GM23338 (cell line): ENCODE data around the gene NPHP1. TPM values are rescaled to one million over a fixed set of nuclear protein-coding genes. Genes with fewer than 3 reads are reported as not detected.
A peak's percentile ranks its signal among the peaks of the same experiment; 100 is the strongest.
"Not testable (repeated sequence)": the region's sequence is repeated elsewhere in the genome, so short reads cannot be mapped to it uniquely, and the experiment has no call there.

Experiments
- ATAC-seq: fragments of 200-7000 bp; cut with Tn5 transposase; 3 replicates; pipeline ENCODE4 v1.9.1; 2020
- DNase-seq: peaks from one replicate; pipeline ENCODE4 v3.0.0-alpha.2; 2015; ENCODE audit warnings: low spot score
- H2AFZ ChIP-seq: fragments of 200-600 bp; sonication (generic); 2 replicates; pipeline ENCODE4 v1.8.0; 2016; ENCODE audit warnings: antibody characterized with exemption, mild to moderate bottlenecking, moderate library complexity
- H3F3A ChIP-seq: fragments of 200-600 bp; sonication (generic); replicated peaks from 2 replicates; pipeline ENCODE4 v1.8.0; 2017; ENCODE audit warnings: antibody characterized with exemption, mixed run types, low read depth
- H3K27ac ChIP-seq: fragments of 200-600 bp; sonication (generic); 2 replicates; pipeline ENCODE4 v1.6.1; 2016; ENCODE audit warnings: low read depth
- H3K27me3 ChIP-seq: fragments of 200-600 bp; sonication (generic); 2 replicates; pipeline ENCODE4 v1.8.0; 2016; ENCODE audit warnings: mild to moderate bottlenecking, mixed run types, moderate library complexity; ENCODE audit not compliant: insufficient read depth
- H3K36me3 ChIP-seq: fragments of 200-600 bp; sonication (generic); 2 replicates; pipeline ENCODE4 v1.8.0; 2016; ENCODE audit warnings: mild to moderate bottlenecking; ENCODE audit not compliant: insufficient read depth
- H3K4me1 ChIP-seq: fragments of 200-600 bp; sonication (generic); 2 replicates; pipeline ENCODE4 v1.8.0; 2016; ENCODE audit warnings: mild to moderate bottlenecking, moderate library complexity; ENCODE audit not compliant: insufficient read depth
- H3K4me2 ChIP-seq: fragments of 200-600 bp; sonication (generic); 2 replicates; pipeline ENCODE4 v1.7.1; 2017; ENCODE audit warnings: mixed run types
- H3K4me3 ChIP-seq: fragments of 200-600 bp; sonication (generic); 2 replicates; pipeline ENCODE4 v1.6.1; 2016; ENCODE audit warnings: mixed run types
- H3K79me2 ChIP-seq: fragments of 200-600 bp; sonication (generic); replicated peaks from 2 replicates; pipeline ENCODE4 v1.8.0; 2017; ENCODE audit warnings: mild to moderate bottlenecking; ENCODE audit not compliant: insufficient read depth
- H3K9me2 ChIP-seq: fragments of 200-600 bp; sonication (generic); 2 replicates; pipeline ENCODE4 v1.8.0; 2017; ENCODE audit not compliant: insufficient read depth
- H4K20me1 ChIP-seq: fragments of 200-600 bp; sonication (generic); replicated peaks from 2 replicates; pipeline ENCODE4 v1.8.0; 2017; ENCODE audit warnings: mild to moderate bottlenecking; ENCODE audit not compliant: insufficient read depth
- H3K27ac Mint-ChIP-seq: 2 replicates; pipeline ENCODE4 v1.8.0; 2020; ENCODE audit warnings: inconsistent platforms, mild to moderate bottlenecking, moderate library complexity, mixed read lengths
- H3K27me3 Mint-ChIP-seq: 3 replicates; pipeline ENCODE4 v1.8.0; 2022; ENCODE audit warnings: low read depth, mild to moderate bottlenecking, moderate library complexity, mixed read lengths, inconsistent platforms; ENCODE audit not compliant: insufficient read depth, poor library complexity
- H3K36me3 Mint-ChIP-seq: 3 replicates; pipeline ENCODE4 v1.8.0; 2021; ENCODE audit warnings: low read depth, mild to moderate bottlenecking, inconsistent platforms, moderate library complexity, mixed read lengths
- H3K4me1 Mint-ChIP-seq: 3 replicates; pipeline ENCODE4 v1.8.0; 2020; ENCODE audit warnings: mild to moderate bottlenecking, inconsistent platforms, mixed read lengths
- H3K4me3 Mint-ChIP-seq: 3 replicates; pipeline ENCODE4 v1.8.0; 2021; ENCODE audit warnings: moderate library complexity, mild to moderate bottlenecking, inconsistent platforms, mixed read lengths
- H3K9me3 Mint-ChIP-seq: 3 replicates; pipeline ENCODE4 v1.8.0; 2020; ENCODE audit warnings: moderate library complexity, mild to moderate bottlenecking, inconsistent platforms, mixed read lengths
- ETS1 ChIP-seq: IDR thresholded peaks from 2 replicates; pipeline ENCODE4 v1.6.1; 2016; ENCODE audit warnings: antibody characterized with exemption
- EZH2phosphoT487 ChIP-seq: fragments of 200-600 bp; sonication (generic); IDR thresholded peaks from one replicate; pipeline ENCODE4 v1.8.1; 2018; ENCODE audit warnings: antibody characterized with exemption; ENCODE audit not compliant: unreplicated experiment
- JUNB ChIP-seq: IDR thresholded peaks from one replicate; pipeline ENCODE4 v1.6.1; 2016; ENCODE audit warnings: antibody characterized with exemption; ENCODE audit not compliant: unreplicated experiment
- STAT1 ChIP-seq: IDR thresholded peaks from one replicate; pipeline ENCODE4 v1.6.1; 2016; ENCODE audit warnings: antibody characterized with exemption; ENCODE audit not compliant: unreplicated experiment
- ZNF114 ChIP-seq: fragments of 250-450 bp; sonication (Bioruptor Pico); IDR thresholded peaks from 2 replicates; pipeline ENCODE4 v1.5.0; 2020; ENCODE audit warnings: mild to moderate bottlenecking, moderate library complexity
- ZNF331 ChIP-seq: fragments of 250-450 bp; sonication (Bioruptor Pico); IDR thresholded peaks from 2 replicates; pipeline ENCODE4 v1.5.0; 2020; ENCODE audit warnings: low read depth, mild to moderate bottlenecking, moderate library complexity
- ZNF462 ChIP-seq: fragments of 250-450 bp; sonication (Bioruptor Pico); IDR thresholded peaks from 2 replicates; pipeline ENCODE4 v1.5.0; 2020; ENCODE audit warnings: mild to moderate bottlenecking, moderate library complexity
- polyA plus RNA-seq: library from polyadenylated mRNA; unstranded; fragments of >200 nt; fragmentation: Nextera tagmentation; extraction: Ambion mirVana; gene quantifications from 2 replicates; pipeline ENCODE4 v1.2.1, GENCODE V29; 2016
- total RNA-seq: library from RNA; depleted of rRNA; stranded (reverse); fragments of >200 nt; shearing (Covaris generic); gene quantifications from 2 replicates; pipeline ENCODE4 v1.2.3, GENCODE V29; 2014

The NPHP1 gene
- total and polyA plus RNA-seq, 2 experiments from 2014 or later: 4.6 to 10.0 TPM

- no peak for TF ChIP-seq JUNB
- H3K27ac Mint-ChIP-seq: no peak overlapping the region
- no peaks in the 10 kb centered on the region for H3K36me3 Mint-ChIP-seq
- H4K20me1 ChIP-seq: no peaks in the 10 kb centered on the region
- H3K9me2 ChIP-seq: no peaks in the 10 kb centered on the region
- DNase-seq: no peak
- no peak for ATAC-seq
- no peaks in the 10 kb centered on the region for H3K4me1 ChIP-seq
- H3F3A ChIP-seq: no peaks in the 10 kb centered on the region
- H3K4me3 ChIP-seq: no peak overlapping the region
- H2AFZ ChIP-seq: peak overlapping the region; percentile 77; the same call in 1 of the 2 replicates
- no peak overlapping the region for H3K4me3 Mint-ChIP-seq
- H3K27me3 ChIP-seq: no peaks in the 10 kb centered on the region
- H3K27me3 Mint-ChIP-seq: peaks cover 4% of the 10 kb centered on the region
- H3K79me2 ChIP-seq: no peaks in the 10 kb centered on the region
- H3K36me3 ChIP-seq: no peaks in the 10 kb centered on the region
- peaks cover 6% of the 10 kb centered on the region; the same call in 1 of the 3 replicates for H3K9me3 Mint-ChIP-seq
- no peak overlapping the region for H3K4me2 ChIP-seq
- no peak overlapping the region for H3K27ac ChIP-seq
- peaks cover 9% of the 10 kb centered on the region; the same call in 2 of the 3 replicates for H3K4me1 Mint-ChIP-seq
Measured at GRCh38 chr2:110101901-110102803, 102.7 kb downstream of the NPHP1 start.

GRCh38 chr2:110101280-110101844 is 103.5 kb downstream of the NPHP1 start:
- Histone ChIP-seq H3K36me3 (no peaks in the 10 kb centered on the region), H3K9me2 (no peaks in the 10 kb centered on the region), H3K27ac (no peak overlapping the region), H3F3A (no peaks in the 10 kb centered on the region), H3K4me2 (no peak overlapping the region), H3K27me3 (no peaks in the 10 kb centered on the region), H3K4me3 (no peak overlapping the region), H2AFZ (peak overlapping the region; percentile 77), H3K4me1 (no peaks in the 10 kb centered on the region), H4K20me1 (no peaks in the 10 kb centered on the region), H3K79me2 (no peaks in the 10 kb centered on the region)
- Mint-ChIP-seq H3K4me3 (no peak overlapping the region), H3K4me1 (peaks cover 9% of the 10 kb centered on the region; the same call in 2 of the 3 replicates), H3K9me3 (no peaks in the 10 kb centered on the region; the same call in 2 of the 3 replicates), H3K36me3 (no peaks in the 10 kb centered on the region), H3K27ac (no peak overlapping the region), H3K27me3 (peaks cover 4% of the 10 kb centered on the region)
- TF ChIP-seq ETS1 (no peak), JUNB (no peak), ZNF462 (CRISPR knock-in tag) (no peak), ZNF114 (no peak), EZH2phosphoT487 (no peak), STAT1 (no peak), ZNF331 (no peak)
- ATAC-seq: peak; percentile 62
- DNase-seq: peak; percentile 14

- H3F3A ChIP-seq, DNase-seq, ATAC-seq, H3K27me3 ChIP-seq, H3K4me1 ChIP-seq, H3K4me2 ChIP-seq, H3K36me3 Mint-ChIP-seq, H3K79me2 ChIP-seq, H3K27ac ChIP-seq, H4K20me1 ChIP-seq, H3K4me3 Mint-ChIP-seq, H3K27me3 Mint-ChIP-seq, H3K9me3 Mint-ChIP-seq, H3K4me3 ChIP-seq, H3K27ac Mint-ChIP-seq, H3K9me2 ChIP-seq, H3K36me3 ChIP-seq, H3K4me1 Mint-ChIP-seq: not testable (repeated sequence)
- peak overlapping the region; percentile 77 for H2AFZ ChIP-seq
Measured at GRCh38 chr2:110100880-110101279, 103.9 kb downstream of the NPHP1 start.
